Measurements from ENCODE around the gene HIGD2A. TPM values are rescaled to one million over a fixed set of nuclear protein-coding genes. Genes with fewer than 3 reads are reported as not detected.
A peak's percentile ranks its signal among the peaks of the same experiment; 100 is the strongest.

Gene HIGD2A
- polyA plus RNA-seq, 1 of the 3 experiments (the other 2 are of a cell fraction) = 211 TPM

DNA sequence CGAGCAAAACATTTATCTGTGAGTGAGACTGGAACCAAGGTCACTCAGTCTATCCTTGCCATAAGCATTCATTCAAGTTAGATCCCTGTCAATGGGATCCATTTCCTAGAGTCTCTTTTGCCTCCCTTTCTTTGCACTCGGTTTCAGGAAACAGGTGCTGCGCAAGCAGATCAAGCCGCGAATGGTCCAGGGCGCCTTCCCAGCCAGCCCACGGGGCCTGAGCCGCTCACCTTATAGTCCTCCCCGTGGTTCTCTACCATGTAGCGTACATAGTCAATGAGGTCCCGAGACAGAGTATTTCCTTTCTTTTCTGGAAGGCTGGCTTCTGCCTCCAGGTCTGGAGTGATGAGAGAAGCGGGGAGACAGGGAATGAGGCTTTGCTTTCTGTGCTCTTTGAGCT lies 3.6 kb upstream of the HIGD2A start:
- Histone ChIP-seq H3K9me2 (no peaks in the 10 kb centered on the region), H3K4me2 (no peak overlapping the region), H4K20me1 (ENCODE audit: insufficient read depth) (no peaks in the 10 kb centered on the region), H3K9ac (no peak overlapping the region), H3K4me1 (ENCODE audit: control insufficient read depth in 1 of 2, insufficient read depth in 2 of 2, low read depth in 1 of 2, low read length in 1 of 2) (peaks cover 0 to 14% of the 10 kb centered on the region in 2 experiments; a peak in 2 of 4 replicates), H3K27ac (ENCODE audit: low read depth in 2 of 2, low read length in 1 of 2) (no peak overlapping the region), H3K4me3 (ENCODE audit: low read depth in 2 of 2, low read length in 1 of 2) (no peak overlapping the region), H3K79me2 (ENCODE audit: insufficient read depth) (peaks cover 40% of the 10 kb centered on the region), H3K36me3 (replicated peaks in 1 of 2; ENCODE audit: control insufficient read depth in 1 of 2, insufficient read depth in 2 of 2, low read length in 1 of 2) (peaks cover 16 to 56% of the 10 kb centered on the region in 2 experiments), H3F3A (replicated peaks; ENCODE audit: insufficient read depth) (peaks cover 6% of the 10 kb centered on the region), H3K9me3 (no peaks in the 10 kb centered on the region), H3K27me3 (ENCODE audit: insufficient read depth) (no peaks in the 10 kb centered on the region), H2AFZ (ENCODE audit: low read depth) (no peak overlapping the region)
- no peak for DNase-seq
- POLR2A ChIA-PET = interaction anchor here (0.7 to 1.7 kb wide), 2 partner anchors 23 to 199 kb away, joined by 5 to 6 read pairs; partner anchors contain the start of gene KIAA1191
- no peak for TF ChIP-seq EZH2phosphoT487 (IDR thresholded peaks at IDR 0.05; ENCODE audit: borderline replicate concordance, low read depth)
- TF ChIP-seq ELF1 (IDR thresholded peaks at IDR 0.05) = no peak
- CTCF ChIA-PET = interaction anchor here (0.7 kb wide), 1 partner anchor 89 kb away, joined by 3 read pairs; no protein-coding TSS in a partner anchor
- WGBS (ENCODE audit: low lambda C conversion rate) = over 99% methylated on average over 12 of the region's 12 CpGs

DNA sequence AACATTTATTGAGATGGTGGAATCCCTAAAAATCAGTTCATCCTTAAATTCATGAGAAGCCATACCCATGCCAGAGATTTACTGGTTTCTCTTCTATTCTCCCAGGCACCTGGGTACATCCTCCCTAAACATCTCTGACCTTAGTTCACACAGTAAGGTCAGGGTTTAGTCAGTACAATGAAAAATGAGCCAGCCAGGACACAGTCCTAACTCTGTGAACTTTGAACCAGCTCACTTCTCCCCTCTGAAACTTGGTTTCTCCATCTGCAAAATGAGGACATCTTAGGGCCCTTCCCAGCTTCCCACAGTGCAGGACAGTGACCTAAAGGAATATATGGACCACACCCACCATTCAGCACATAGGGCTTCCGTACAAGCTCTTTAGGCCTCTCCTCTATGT lies 2.1 kb upstream of the HIGD2A start:
- H3K27ac ChIP-seq (ENCODE audit: low read depth in 2 of 2, low read length in 1 of 2) = no peak overlapping the region
- H4K20me1 ChIP-seq (ENCODE audit: insufficient read depth) = no peaks in the 10 kb centered on the region
- ChIA-PET CTCF (interaction anchor here (1.1 to 2.5 kb wide), 2 partner anchors 25 to 657 kb away, joined by 3 to 7 read pairs; partner anchors contain the start of gene KIAA1191), POLR2A (interaction anchor here (1.0 kb wide), 1 partner anchor 10 kb away, joined by 4 read pairs; no protein-coding TSS in a partner anchor)
- H3K4me3 ChIP-seq (ENCODE audit: low read depth in 2 of 2, low read length in 1 of 2) = peak overlapping the region; percentile 92 to 96; a peak in 2 of 4 replicates
- H3K79me2 ChIP-seq (ENCODE audit: insufficient read depth) = peaks cover 51% of the 10 kb centered on the region
- H3K9ac ChIP-seq = 0 out of 2 replicates have a peak overlapping the region, but pooled peaks have one; percentile 96
- H3K27me3 ChIP-seq (ENCODE audit: insufficient read depth) = no peaks in the 10 kb centered on the region
- no peaks in the 10 kb centered on the region for H3K9me2 ChIP-seq
- H3K4me1 ChIP-seq (ENCODE audit: control insufficient read depth in 1 of 2, insufficient read depth in 2 of 2, low read depth in 1 of 2, low read length in 1 of 2) = peaks cover 0 to 14% of the 10 kb centered on the region in 2 experiments; a peak in 2 of 4 replicates
- no peak overlapping the region for H2AFZ ChIP-seq (ENCODE audit: low read depth)
- peaks cover 21 to 50% of the 10 kb centered on the region in 2 experiments for H3K36me3 ChIP-seq (replicated peaks in 1 of 2; ENCODE audit: control insufficient read depth in 1 of 2, insufficient read depth in 2 of 2, low read length in 1 of 2)
- H3K4me2 ChIP-seq = peak overlapping the region; percentile 86
- no peak for TF ChIP-seq TCF12 (IDR thresholded peaks at IDR 0.05)
- TF ChIP-seq, protein P1, sequence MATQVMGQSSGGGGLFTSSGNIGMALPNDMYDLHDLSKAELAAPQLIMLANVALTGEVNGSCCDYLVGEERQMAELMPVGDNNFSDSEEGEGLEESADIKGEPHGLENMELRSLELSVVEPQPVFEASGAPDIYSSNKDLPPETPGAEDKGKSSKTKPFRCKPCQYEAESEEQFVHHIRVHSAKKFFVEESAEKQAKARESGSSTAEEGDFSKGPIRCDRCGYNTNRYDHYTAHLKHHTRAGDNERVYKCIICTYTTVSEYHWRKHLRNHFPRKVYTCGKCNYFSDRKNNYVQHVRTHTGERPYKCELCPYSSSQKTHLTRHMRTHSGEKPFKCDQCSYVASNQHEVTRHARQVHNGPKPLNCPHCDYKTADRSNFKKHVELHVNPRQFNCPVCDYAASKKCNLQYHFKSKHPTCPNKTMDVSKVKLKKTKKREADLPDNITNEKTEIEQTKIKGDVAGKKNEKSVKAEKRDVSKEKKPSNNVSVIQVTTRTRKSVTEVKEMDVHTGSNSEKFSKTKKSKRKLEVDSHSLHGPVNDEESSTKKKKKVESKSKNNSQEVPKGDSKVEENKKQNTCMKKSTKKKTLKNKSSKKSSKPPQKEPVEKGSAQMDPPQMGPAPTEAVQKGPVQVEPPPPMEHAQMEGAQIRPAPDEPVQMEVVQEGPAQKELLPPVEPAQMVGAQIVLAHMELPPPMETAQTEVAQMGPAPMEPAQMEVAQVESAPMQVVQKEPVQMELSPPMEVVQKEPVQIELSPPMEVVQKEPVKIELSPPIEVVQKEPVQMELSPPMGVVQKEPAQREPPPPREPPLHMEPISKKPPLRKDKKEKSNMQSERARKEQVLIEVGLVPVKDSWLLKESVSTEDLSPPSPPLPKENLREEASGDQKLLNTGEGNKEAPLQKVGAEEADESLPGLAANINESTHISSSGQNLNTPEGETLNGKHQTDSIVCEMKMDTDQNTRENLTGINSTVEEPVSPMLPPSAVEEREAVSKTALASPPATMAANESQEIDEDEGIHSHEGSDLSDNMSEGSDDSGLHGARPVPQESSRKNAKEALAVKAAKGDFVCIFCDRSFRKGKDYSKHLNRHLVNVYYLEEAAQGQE (IDR thresholded peaks at IDR 0.05; ENCODE audit: low read depth, low read length) = no peak
- TF ChIP-seq EP300 (IDR thresholded peaks at IDR 0.05; ENCODE audit: borderline replicate concordance in 1 of 2, low read depth in 1 of 2, low read length in 1 of 2) = no peak
- no peak for TF ChIP-seq NRF1 (IDR thresholded peaks at IDR 0.05; ENCODE audit: low read depth, low read length)
- TF ChIP-seq RCOR1 (IDR thresholded peaks at IDR 0.05; ENCODE audit: low read length) = no peak
- no peak for TF ChIP-seq ELF1 (IDR thresholded peaks at IDR 0.05)
- TF ChIP-seq GABPA (IDR thresholded peaks at IDR 0.05; ENCODE audit: low read depth) = no peak
- TF ChIP-seq FOXM1 (IDR thresholded peaks at IDR 0.05; ENCODE audit: low read depth) = no peak
- TF ChIP-seq SIN3A (IDR thresholded peaks at IDR 0.05; ENCODE audit: borderline replicate concordance, low read depth, low read length) = no peak
- TF ChIP-seq TEAD4 (IDR thresholded peaks at IDR 0.05; ENCODE audit: borderline replicate concordance, insufficient read depth) = no peak
- peaks cover 6% of the 10 kb centered on the region for H3F3A ChIP-seq (replicated peaks; ENCODE audit: insufficient read depth)
- no peaks in the 10 kb centered on the region for H3K9me3 ChIP-seq
- DNase-seq = no peak
- WGBS (ENCODE audit: low lambda C conversion rate) = 58% methylated on average over 1 of the region's 1 CpG

Data from SK-N-SH (cell line).